HepG2 (cell line): ENCODE measurements around the gene SLIT3.

Source experiments
- DMTF1 ChIP-seq: sonication (generic); formaldehyde crosslinking; IDR thresholded peaks from 2 replicates; pipeline ENCODE4 v1.4.0; 2020; ENCODE audit warnings: mild to moderate bottlenecking, missing genetic modification reagents
- HOXD1 ChIP-seq: sonication (generic); formaldehyde crosslinking; IDR thresholded peaks from 2 replicates; pipeline ENCODE4 v1.5.0; 2020; ENCODE audit warnings: missing genetic modification reagents
- NR1H2 ChIP-seq: sonication (generic); formaldehyde crosslinking; IDR thresholded peaks from 2 replicates; pipeline ENCODE4 v1.8.1; 2022; ENCODE audit warnings: low read depth, missing genetic modification reagents, borderline replicate concordance
- ZC3H4 ChIP-seq: sonication (generic); formaldehyde crosslinking; IDR thresholded peaks from 2 replicates; pipeline ENCODE4 v1.4.0; 2020; ENCODE audit warnings: missing genetic modification reagents, borderline replicate concordance

GRCh38 chr5:168848569-168848968, 452.4 kb downstream of the SLIT3 start:
- TF ChIP-seq HOXD1 (no peak), NR1H2 (CRISPR knock-in tag) (no peak), ZC3H4 (CRISPR knock-in tag) (no peak), DMTF1 (no peak)
